Mucosa of stomach (tissue), 1 donor: ENCODE measurements around the gene HIRA.
A peak's percentile ranks its signal among the peaks of the same experiment; 100 is the strongest.

Source experiments
- H3K27me3 ChIP-seq: one replicate; pipeline ENCODE4 v1.7.0; 2013; ENCODE audit warnings: mild to moderate bottlenecking, low read length; ENCODE audit not compliant: control insufficient read depth, insufficient read depth
- H3K36me3 ChIP-seq: one replicate; pipeline ENCODE4 v1.7.0; 2013; ENCODE audit warnings: low read length; ENCODE audit not compliant: control insufficient read depth, insufficient read depth
- H3K4me1 ChIP-seq: one replicate; pipeline ENCODE4 v1.7.0; 2013; ENCODE audit warnings: mild to moderate bottlenecking, low read length; ENCODE audit not compliant: control insufficient read depth, insufficient read depth
- H3K4me3 ChIP-seq: one replicate; pipeline ENCODE4 v1.7.0; 2013; ENCODE audit warnings: low read length
- H3K9ac ChIP-seq: one replicate; pipeline ENCODE4 v1.7.0; 2013; ENCODE audit warnings: mild to moderate bottlenecking, low read length, moderate library complexity
- H3K9me3 ChIP-seq: one replicate; pipeline ENCODE4 v1.7.0; 2013; ENCODE audit warnings: mild to moderate bottlenecking, low read length, moderate library complexity; ENCODE audit not compliant: control insufficient read depth
- donor health status: Pancreatic carcinoma.

HIRA gene, protein sequence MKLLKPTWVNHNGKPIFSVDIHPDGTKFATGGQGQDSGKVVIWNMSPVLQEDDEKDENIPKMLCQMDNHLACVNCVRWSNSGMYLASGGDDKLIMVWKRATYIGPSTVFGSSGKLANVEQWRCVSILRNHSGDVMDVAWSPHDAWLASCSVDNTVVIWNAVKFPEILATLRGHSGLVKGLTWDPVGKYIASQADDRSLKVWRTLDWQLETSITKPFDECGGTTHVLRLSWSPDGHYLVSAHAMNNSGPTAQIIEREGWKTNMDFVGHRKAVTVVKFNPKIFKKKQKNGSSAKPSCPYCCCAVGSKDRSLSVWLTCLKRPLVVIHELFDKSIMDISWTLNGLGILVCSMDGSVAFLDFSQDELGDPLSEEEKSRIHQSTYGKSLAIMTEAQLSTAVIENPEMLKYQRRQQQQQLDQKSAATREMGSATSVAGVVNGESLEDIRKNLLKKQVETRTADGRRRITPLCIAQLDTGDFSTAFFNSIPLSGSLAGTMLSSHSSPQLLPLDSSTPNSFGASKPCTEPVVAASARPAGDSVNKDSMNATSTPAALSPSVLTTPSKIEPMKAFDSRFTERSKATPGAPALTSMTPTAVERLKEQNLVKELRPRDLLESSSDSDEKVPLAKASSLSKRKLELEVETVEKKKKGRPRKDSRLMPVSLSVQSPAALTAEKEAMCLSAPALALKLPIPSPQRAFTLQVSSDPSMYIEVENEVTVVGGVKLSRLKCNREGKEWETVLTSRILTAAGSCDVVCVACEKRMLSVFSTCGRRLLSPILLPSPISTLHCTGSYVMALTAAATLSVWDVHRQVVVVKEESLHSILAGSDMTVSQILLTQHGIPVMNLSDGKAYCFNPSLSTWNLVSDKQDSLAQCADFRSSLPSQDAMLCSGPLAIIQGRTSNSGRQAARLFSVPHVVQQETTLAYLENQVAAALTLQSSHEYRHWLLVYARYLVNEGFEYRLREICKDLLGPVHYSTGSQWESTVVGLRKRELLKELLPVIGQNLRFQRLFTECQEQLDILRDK

DNA sequence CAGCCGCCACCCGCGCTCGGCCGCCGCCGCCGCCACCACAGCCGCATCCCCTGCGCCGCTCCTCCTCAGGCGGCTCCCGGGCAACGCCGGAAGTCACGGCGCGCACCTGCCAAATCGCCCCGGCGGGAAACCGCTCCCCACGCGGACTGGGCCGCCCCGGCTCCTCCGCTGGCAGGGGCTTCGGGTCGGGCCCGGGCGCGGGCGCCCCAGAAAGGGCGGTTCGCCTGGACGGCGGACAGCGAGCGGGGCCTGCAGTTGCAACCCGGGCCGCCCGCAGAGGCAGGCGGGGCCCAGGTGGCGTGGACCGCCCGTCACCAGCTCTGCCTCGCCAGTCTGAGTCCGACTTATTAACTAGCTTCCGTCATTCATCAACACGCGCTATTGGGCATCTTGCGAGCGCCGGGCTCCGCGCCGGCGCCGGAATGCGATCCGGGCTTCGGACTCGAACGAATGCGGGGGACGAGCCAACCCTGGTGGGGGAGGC lies at the start of gene HIRA:
TSS of gene HIRA (minus strand) at position 85 of the 484 bp plus-strand sequence. CDS start 257 bp downstream, outside the sequence.
- Histone ChIP-seq H3K9me3 (no peaks in the 10 kb centered on the region), H3K4me1 (no peaks in the 10 kb centered on the region), H3K4me3 (peak within 1 kb of the TSS; percentile 82), H3K27me3 (no peaks in the 10 kb centered on the region), H3K36me3 (peaks cover 5% of the 10 kb centered on the region), H3K9ac (peak within 1 kb of the TSS; percentile 92)

DNA sequence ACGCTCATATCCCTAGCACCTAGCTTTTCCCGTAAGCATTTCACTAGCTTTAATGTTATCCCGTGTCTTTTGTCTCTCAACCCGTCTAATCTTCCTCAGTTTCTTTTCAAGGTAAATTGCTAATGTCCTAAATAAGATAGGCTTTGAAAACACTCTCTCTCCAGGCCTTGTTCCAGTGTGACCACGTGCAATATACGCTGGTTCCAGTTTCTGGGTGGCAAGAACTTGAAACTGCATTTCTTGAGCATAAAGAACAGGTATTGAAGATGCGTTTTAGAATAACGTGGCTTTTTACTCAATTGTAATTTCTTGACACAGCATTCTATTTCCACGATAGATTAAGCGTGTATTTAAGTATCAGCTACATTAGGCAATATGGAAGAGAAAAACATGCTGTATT lies 49.3 kb upstream of the HIRA start:
- Histone ChIP-seq H3K27me3 (no peaks in the 10 kb centered on the region), H3K9me3 (no peaks in the 10 kb centered on the region), H3K4me1 (no peaks in the 10 kb centered on the region), H3K9ac (no peak overlapping the region), H3K4me3 (no peak overlapping the region), H3K36me3 (no peaks in the 10 kb centered on the region)

DNA sequence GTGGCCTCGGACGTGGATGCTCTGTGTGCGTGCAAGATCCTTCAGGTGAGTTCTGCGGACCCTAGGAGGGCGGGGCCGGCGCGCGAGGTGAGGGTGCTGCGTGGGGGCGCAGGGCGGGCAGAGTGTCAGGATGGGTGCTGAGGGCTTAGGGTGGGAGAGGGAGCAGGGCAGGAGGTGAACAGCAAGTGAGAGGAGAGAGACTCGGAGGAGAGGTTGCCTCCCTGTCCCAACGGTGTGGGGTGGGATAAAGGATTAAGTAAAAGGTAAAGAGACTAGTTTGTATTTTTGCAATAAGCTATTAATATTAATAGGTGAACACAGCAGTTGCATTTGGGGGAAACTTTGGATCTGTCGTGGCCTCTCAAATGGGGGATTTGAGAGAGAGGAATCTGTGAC lies 48.6 kb upstream of the HIRA start:
- H3K36me3 ChIP-seq: no peaks in the 10 kb centered on the region

DNA sequence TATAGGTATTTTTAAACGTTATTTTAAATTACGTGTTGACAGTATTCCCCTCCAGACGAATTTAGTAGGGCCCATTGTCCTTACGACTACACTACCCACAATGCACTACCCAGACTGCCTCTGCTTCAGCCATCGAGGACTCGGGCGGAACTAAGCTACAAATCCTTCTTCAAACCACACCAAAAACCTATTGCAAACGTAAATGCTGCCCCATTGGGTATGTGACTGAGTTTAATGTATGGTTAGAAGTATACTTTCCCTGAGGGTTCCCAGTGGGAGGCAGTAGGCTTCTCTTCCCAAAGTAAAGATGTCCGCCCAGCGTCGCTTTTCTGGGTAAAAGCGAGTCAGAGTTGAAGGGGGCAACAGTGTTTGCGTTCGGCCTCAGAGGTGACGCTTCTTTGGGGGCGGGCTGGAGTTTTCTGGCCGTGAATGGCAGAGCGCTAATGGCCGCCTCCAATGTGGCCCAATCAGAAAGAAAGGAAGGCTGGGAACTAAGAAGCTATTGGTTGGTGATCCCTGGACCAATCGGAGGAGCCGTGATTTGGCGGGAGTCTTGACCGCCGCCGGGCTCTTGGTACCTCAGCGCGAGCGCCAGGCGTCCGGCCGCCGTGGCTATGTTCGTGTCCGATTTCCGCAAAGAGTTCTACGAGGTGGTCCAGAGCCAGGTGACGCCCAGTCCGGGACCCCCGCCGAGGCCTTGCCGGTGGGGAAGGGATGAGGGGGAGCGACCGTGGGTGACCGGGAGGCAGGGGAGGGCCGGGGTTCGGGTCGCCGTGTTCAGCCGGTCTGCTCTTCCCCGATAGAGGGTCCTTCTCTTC lies 48.0 kb upstream of the HIRA start, which contains the start of gene CDC45:
TSS of gene CDC45 (plus strand) at position 566 of the 818 bp plus-strand sequence. CDS start at position 615, 49 bp downstream.
- Histone ChIP-seq H3K4me3 (peak within 1 kb of the TSS; percentile 80), H3K9ac (peak within 1 kb of the TSS; percentile 77), H3K4me1 (no peaks in the 10 kb centered on the region), H3K9me3 (no peaks in the 10 kb centered on the region), H3K27me3 (no peaks in the 10 kb centered on the region), H3K36me3 (no peaks in the 10 kb centered on the region)

More for the DNA sequence above, 48.6 kb upstream of the HIRA start:
- Histone ChIP-seq H3K9ac (no peak overlapping the region), H3K27me3 (no peaks in the 10 kb centered on the region), H3K9me3 (no peaks in the 10 kb centered on the region), H3K4me1 (no peaks in the 10 kb centered on the region), H3K4me3 (no peak overlapping the region)

DNA sequence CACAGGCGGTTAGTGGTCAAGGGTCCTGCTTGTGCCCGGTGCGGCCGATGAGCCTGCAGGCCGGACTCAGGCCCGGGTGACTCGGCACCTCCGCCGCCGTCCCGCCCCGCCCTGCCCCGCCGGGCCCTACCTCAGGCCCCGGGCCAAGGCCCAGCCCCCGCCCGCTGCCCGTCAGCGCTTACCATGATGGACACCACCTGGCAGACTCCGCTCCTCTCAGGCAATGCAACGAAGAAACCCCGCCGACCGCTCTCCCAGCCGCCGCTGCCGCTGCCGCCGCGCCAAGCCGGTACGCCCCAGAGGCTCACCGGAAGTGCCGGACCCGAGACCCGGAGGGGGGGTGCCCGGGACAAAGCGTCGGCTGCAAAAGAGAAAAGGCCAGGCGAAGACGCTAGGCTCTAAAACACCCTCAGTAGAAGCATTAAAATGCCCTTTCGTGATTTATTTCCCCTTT lies 47.4 kb upstream of the HIRA start, which contains the start of gene UFD1:
TSS of gene UFD1 (minus strand) at position 293 of the 454 bp plus-strand sequence. CDS start at position 185, 108 bp downstream.
- Histone ChIP-seq H3K4me3 (peak within 1 kb of the TSS; percentile 80), H3K4me1 (no peaks in the 10 kb centered on the region), H3K9ac (peak within 1 kb of the TSS; percentile 77), H3K36me3 (peaks cover under 1% of the 10 kb centered on the region), H3K27me3 (no peaks in the 10 kb centered on the region), H3K9me3 (no peaks in the 10 kb centered on the region)

DNA sequence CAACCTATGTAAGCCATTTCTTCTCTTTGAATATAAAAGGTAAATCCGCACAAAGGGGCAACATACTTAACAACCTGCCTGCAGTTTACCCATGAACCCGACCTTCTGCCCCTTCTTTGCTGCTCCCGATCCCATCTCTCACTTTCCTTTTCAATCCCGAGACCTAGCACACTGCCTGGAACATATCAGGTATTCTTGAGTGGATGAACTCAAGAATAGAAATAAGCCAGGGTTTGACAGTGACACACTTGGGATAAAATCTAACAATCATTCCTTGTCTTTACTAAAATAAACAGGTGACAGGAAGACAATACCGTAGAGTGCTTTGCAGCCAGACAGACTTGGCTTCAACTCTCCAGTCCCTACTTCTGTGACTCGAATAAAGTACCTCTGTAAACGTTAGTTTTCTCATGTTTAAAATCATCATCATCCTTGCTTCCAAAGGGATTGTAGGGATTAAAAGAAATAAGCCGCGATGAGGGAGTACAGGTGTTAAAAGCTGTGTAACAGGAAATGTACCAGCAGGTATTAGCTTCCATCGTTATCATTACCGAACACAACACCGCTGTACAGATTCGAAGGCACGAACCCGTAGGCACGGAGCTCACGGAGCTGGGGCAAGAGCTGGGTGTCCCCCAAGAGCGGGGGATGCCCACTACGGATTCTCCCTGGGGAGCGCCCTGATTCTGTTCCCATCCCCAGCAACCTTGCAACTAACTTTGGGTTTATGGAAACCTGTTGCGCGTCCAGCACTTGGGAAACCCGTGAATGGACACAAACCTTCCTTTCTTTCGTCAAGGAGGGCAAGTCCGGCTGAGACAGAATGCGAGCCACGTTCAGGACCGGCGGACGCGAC lies 46.7 kb upstream of the HIRA start:
- H3K4me1 ChIP-seq: no peaks in the 10 kb centered on the region
- peak overlapping the region; percentile 80 for H3K4me3 ChIP-seq
- H3K9ac ChIP-seq: peak overlapping the region; percentile 77
- H3K36me3 ChIP-seq: peaks cover 7% of the 10 kb centered on the region
- no peaks in the 10 kb centered on the region for H3K27me3 ChIP-seq
- H3K9me3 ChIP-seq: no peaks in the 10 kb centered on the region

DNA sequence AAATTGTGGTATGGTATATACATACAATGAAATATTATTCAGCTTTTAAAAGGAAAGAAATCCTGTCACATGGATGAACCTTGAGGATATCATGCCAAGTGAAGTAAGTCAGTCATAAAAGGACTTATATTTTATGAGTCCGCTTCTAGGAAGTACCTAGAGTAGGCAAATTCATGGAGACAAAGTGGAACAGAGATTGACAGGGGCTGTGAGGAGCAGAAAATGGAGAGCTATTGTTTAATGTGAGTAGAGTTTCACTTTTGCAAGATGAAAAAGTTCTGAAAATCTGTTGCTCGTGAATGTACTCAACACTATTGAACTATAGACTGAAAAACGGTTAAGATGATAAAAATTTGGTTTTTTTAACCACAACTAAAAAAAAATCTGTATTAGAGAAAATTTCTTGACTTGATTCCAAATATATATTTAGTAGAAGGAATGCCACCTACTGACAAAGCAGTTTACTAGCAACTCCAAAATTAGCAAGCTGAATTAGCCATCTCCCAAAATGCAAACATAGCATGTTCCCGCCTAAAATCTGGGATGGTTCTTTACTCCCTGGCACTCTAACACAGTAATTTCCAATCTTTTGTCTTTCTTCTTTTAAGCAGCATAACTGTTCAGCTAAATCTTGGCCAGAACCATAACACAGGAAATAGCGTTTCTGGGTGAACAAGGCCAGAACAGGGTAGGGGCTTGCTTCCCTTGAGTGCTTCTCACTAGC lies 46.0 kb upstream of the HIRA start:
- no peaks in the 10 kb centered on the region for H3K4me1 ChIP-seq
- no peaks in the 10 kb centered on the region for H3K27me3 ChIP-seq
- H3K36me3 ChIP-seq: peaks cover 11% of the 10 kb centered on the region
- H3K9me3 ChIP-seq: no peaks in the 10 kb centered on the region
- H3K9ac ChIP-seq: peak overlapping the region; percentile 77
- H3K4me3 ChIP-seq: peak overlapping the region; percentile 80

DNA sequence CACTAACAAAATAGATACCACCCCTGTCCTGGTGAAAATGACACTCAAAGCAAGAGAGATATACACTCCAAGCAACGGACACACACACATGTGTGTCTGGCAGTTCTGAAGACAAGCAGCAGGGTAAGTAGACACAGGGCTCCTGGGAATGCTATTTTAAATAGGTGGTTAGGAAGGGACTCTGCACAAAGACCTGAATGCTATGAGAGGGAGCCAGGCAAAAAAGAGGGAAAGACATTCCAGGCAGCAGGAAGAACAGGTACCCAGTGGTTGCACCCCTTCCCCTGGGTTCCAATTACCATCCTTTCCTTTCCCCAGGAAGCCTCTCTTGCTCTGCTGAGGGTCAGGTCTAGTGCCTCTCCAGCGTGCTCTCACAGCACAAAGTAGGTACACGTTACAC lies 44.5 kb upstream of the HIRA start:
- no peak overlapping the region for H3K4me3 ChIP-seq
- no peak overlapping the region for H3K9ac ChIP-seq
- no peaks in the 10 kb centered on the region for H3K27me3 ChIP-seq
- no peaks in the 10 kb centered on the region for H3K4me1 ChIP-seq
- peaks cover 17% of the 10 kb centered on the region for H3K36me3 ChIP-seq
- H3K9me3 ChIP-seq: no peaks in the 10 kb centered on the region

DNA sequence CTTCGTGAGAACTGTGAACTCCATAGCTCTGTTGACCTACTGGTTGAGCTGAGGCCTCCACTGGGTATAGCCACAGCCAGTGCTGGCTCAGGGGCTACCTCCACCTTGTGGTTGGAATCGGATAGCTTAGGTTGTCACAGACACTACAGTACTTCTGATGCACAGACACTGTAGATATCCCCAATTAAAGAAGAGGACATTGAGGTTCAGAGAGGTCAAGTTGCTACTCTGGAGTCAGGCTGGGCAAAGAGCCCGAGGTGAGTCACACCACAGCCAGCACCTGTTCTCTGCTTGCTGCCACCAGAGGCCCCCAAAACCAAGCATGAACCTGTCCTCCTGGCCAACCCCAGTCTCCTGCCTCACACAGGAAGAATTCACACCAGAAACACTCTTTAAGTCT lies 42.0 kb upstream of the HIRA start:
- H3K36me3 ChIP-seq: peaks cover 30% of the 10 kb centered on the region
- no peak overlapping the region for H3K9ac ChIP-seq
- H3K4me1 ChIP-seq: no peaks in the 10 kb centered on the region

DNA sequence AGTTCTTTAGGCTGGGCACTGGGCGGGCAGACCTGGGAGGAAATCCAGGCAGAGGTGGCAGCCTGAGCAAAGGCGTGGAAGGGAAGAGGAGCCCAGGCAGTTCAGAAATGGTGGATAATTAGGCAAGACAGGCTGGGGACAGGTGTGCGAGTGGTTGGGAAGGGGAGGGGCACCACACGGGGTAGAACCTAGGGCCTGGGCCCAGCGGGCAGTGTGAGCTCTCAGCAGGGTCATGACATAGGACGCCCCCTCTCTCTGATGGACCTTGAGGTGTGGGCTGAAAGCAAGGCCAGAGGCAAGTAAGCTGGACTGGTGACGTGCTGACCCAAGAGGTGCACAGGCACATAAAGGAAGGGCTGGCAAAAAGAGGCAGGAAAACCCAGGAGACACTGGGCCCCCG lies 40.7 kb upstream of the HIRA start:
- H3K4me1 ChIP-seq: no peaks in the 10 kb centered on the region
- H3K9ac ChIP-seq: no peak overlapping the region
- H3K4me3 ChIP-seq: no peak overlapping the region
- no peaks in the 10 kb centered on the region for H3K9me3 ChIP-seq
- no peaks in the 10 kb centered on the region for H3K27me3 ChIP-seq
- peaks cover 41% of the 10 kb centered on the region for H3K36me3 ChIP-seq

More for the DNA sequence above, 42.0 kb upstream of the HIRA start:
- no peak overlapping the region for H3K4me3 ChIP-seq
- H3K27me3 ChIP-seq: no peaks in the 10 kb centered on the region
- no peaks in the 10 kb centered on the region for H3K9me3 ChIP-seq
